GM20431 (cell line): ENCODE measurements around the gene TMEM101.
"Not testable (repeated sequence)": the region's sequence is repeated elsewhere in the genome, so short reads cannot be mapped to it uniquely, and the experiment has no call there.

Experiments used
- in situ Hi-C: fragments of 300-500 bp; cut with MseI, MboI; formaldehyde crosslinking; loops from one replicate; pipeline ENCODE4 v1.15.0; 2020; ENCODE audit warnings: low sequenced_read_pairs; ENCODE audit not compliant: unreplicated experiment

TMEM101 gene

GRCh38 chr17:43979011-43979410, 35.8 kb downstream of the TMEM101 start:
- in situ Hi-C loops, result no loop called here

GRCh38 chr17:43978078-43978477, 36.7 kb downstream of the TMEM101 start:
- in situ Hi-C loops, result no loop called here

GRCh38 chr17:43976963-43977837, 37.6 kb downstream of the TMEM101 start:
- in situ Hi-C loops, result no loop called here

- in situ Hi-C loops, result no loop called here
These were observed 38.9 kb downstream of the TMEM101 start for GRCh38 chr17:43975898-43976297.

GRCh38 chr17:43974382-43975266, 40.1 kb downstream of the TMEM101 start:
- in situ Hi-C loops, result no loop called here

GRCh38 chr17:43972444-43973212, 42.1 kb downstream of the TMEM101 start:
- in situ Hi-C loops, result not testable (repeated sequence)

GRCh38 chr17:43971436-43971835, 43.3 kb downstream of the TMEM101 start:
- in situ Hi-C loops, result not testable (repeated sequence)

- in situ Hi-C loops, result no loop called here
These were observed 44.4 kb downstream of the TMEM101 start for GRCh38 chr17:43970366-43970765.

GRCh38 chr17:43967251-43967875, 47.4 kb downstream of the TMEM101 start:
- in situ Hi-C loops, result no loop called here

- in situ Hi-C loops, result no loop called here
These were observed 48.5 kb downstream of the TMEM101 start for GRCh38 chr17:43966276-43966675.

GRCh38 chr17:43962479-43962878, 52.3 kb downstream of the TMEM101 start:
- in situ Hi-C loops, result no loop called here

- in situ Hi-C loops, result no loop called here
These were observed 52.8 kb downstream of the TMEM101 start for GRCh38 chr17:43961954-43962353.

GRCh38 chr17:43961292-43961691, 53.5 kb downstream of the TMEM101 start:
- in situ Hi-C loops, result not testable (repeated sequence)
